ENCODE measurements around the gene C1orf167. TPM values are rescaled to one million over a fixed set of nuclear protein-coding genes. Genes with fewer than 3 reads are reported as not detected.

The C1orf167 gene
- total RNA-seq, 2 experiments from 2014 or later: not detected

DNA sequence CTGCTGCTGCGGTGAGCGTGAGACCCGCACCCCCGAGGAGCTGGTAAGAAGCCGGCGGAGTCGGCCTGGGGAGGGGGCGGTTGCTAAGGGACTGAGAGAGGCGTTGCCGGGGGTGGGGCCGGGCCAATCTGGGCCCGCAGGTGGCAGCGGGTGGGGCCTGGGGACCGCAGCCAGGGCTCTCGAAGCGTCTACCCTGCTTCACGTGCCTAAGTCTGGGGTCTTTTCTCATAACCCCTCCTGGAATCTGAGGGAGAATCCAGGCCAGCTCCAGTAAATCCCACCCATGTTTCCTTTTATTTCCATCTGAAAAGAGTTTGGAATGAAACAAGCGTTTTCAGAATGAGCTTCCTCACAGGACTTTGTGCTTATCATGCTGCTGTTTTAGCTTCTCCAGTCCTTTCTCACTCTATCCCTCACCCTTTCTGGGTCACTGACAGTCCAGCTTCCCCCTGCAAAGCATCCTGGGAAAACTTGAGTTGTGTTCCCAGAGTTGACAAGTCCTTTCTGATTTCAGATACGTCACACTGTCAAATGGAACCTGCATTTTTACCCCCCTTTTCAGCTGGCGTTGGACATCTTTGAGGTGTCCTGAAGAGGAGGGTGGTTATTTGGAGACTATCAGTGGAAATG lies 44.4 kb downstream of the C1orf167 start:
- Mint-ChIP-seq H3K9me3 (no peaks in the 10 kb centered on the region), H3K27me3 (no peaks in the 10 kb centered on the region), H3K4me3 (peak overlapping the region; percentile 99), H3K4me1 (peaks cover 51% of the 10 kb centered on the region), H3K27ac (peak overlapping the region; percentile 98), H3K36me3 (peaks cover 11% of the 10 kb centered on the region)
- DNase-seq (no peak), ATAC-seq (ENCODE audit: low read depth) (peak; percentile 29)
- POLR2A ChIA-PET: interaction anchor here (0.5 to 2.4 kb wide), 11 partner anchors 10 to 1618 kb away, joined by 3 to 67 read pairs (median 4); partner anchors contain the start of genes FBXO6 and MFN2

- H3K27ac Mint-ChIP-seq: peak overlapping the region; percentile 98
- DNase-seq (no peak), ATAC-seq (ENCODE audit: low read depth) (no peak)
- peaks cover 10% of the 10 kb centered on the region for H3K36me3 Mint-ChIP-seq
- H3K4me1 Mint-ChIP-seq: peaks cover 45% of the 10 kb centered on the region
- no peaks in the 10 kb centered on the region for H3K27me3 Mint-ChIP-seq
- H3K4me3 Mint-ChIP-seq: peak overlapping the region; percentile 99
- POLR2A ChIA-PET: interaction anchor here (1.1 to 2.4 kb wide), 7 partner anchors 11 to 173 kb away, joined by 3 to 67 read pairs (median 4); partner anchors contain the start of gene MFN2
- no peaks in the 10 kb centered on the region for H3K9me3 Mint-ChIP-seq
Measured at GRCh38 chr1:11807133-11807532, 45.1 kb downstream of the C1orf167 start.

- H3K4me1 Mint-ChIP-seq: peaks cover 12% of the 10 kb centered on the region
- POLR2A ChIA-PET: no interaction called here
- H3K27me3 Mint-ChIP-seq: no peaks in the 10 kb centered on the region
- ATAC-seq (ENCODE audit: low read depth) (no peak), DNase-seq (no peak)
- no peak overlapping the region for H3K4me3 Mint-ChIP-seq
- peaks cover 14% of the 10 kb centered on the region for H3K36me3 Mint-ChIP-seq
- H3K9me3 Mint-ChIP-seq: no peaks in the 10 kb centered on the region
- no peak overlapping the region for H3K27ac Mint-ChIP-seq
Measured at GRCh38 chr1:11813021-11813420, 51.0 kb downstream of the C1orf167 start.

DNA sequence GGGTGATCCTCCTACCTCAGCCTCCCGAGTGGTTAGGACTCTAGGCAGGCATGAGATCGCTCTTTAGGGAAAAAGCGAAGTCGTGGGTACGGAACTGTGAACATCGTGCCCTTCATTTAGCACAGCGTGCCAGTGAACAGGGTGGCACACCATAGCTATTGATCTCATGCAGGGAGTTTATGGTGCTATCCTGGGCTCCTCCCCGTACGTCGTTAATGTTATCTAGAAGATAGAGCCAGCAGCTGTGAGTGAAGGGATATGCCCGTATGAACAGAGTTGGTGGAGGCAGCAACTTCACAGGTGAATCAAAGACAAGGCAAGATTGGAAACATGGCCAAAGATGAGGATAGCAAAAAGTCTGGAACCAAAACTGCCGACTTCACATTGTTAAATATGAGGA lies 55.2 kb downstream of the C1orf167 start:
- Mint-ChIP-seq H3K4me1 (peaks cover 2% of the 10 kb centered on the region), H3K27me3 (no peaks in the 10 kb centered on the region), H3K27ac (no peak overlapping the region), H3K4me3 (no peak overlapping the region), H3K9me3 (no peaks in the 10 kb centered on the region), H3K36me3 (peaks cover 13% of the 10 kb centered on the region)
- POLR2A ChIA-PET: no interaction called here
- no peak for DNase-seq
- ATAC-seq (ENCODE audit: low read depth): no peak

- Mint-ChIP-seq H3K27ac (no peak overlapping the region), H3K9me3 (no peaks in the 10 kb centered on the region), H3K4me3 (no peak overlapping the region), H3K4me1 (no peaks in the 10 kb centered on the region), H3K36me3 (peaks cover 6% of the 10 kb centered on the region), H3K27me3 (no peaks in the 10 kb centered on the region)
- POLR2A ChIA-PET: interaction anchor here (0.6 kb wide), 1 partner anchor 85 kb away, joined by 3 read pairs; no protein-coding TSS in a partner anchor
- ATAC-seq (ENCODE audit: low read depth): no peak
- no peak for DNase-seq
Measured at GRCh38 chr1:11822091-11822490, 60.1 kb downstream of the C1orf167 start.

DNA sequence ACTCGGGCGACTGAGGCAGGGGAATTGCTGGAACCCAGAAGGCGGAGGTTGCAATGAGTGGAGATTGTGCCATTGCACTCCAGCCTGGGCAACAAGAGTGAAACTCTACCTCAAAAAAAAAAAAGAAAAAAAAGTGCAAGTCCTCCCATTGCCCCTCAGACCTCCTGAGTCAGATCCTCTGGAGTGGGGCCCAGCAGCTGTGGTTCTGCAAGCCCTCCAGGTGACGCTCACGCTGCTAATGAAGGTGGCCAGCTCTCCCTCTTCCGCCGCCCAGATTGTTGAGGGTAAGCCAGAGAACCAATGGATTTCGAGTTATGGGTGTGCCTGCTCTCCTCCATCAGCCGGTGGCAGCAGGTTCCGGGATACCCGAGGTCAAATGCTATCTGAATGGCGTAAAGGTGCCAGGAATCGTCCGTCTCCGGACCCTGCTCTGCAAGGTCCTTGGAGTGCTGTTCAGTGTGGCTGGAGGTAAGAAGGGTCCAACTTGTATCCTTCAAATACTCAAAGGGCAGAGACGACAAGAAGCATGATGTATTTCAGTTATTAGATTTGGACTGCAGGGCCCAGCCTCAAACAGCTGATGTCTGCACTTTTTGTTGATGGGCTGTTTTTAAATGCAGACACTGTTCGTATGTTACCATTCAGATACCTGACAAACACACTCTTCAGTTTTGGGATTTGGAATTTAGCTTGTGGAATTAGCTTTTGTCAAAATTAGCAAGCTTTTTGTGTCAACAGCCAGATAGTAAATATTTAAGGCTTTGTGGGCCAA lies 61.6 kb downstream of the C1orf167 start:
- H3K4me3 Mint-ChIP-seq: no peak overlapping the region
- H3K36me3 Mint-ChIP-seq: peaks cover 8% of the 10 kb centered on the region
- no peak overlapping the region for H3K27ac Mint-ChIP-seq
- no peak for ATAC-seq (ENCODE audit: low read depth)
- no peak for DNase-seq
- POLR2A ChIA-PET: interaction anchor here (0.8 kb wide), 1 partner anchor 86 kb away, joined by 3 read pairs; no protein-coding TSS in a partner anchor
- H3K27me3 Mint-ChIP-seq: no peaks in the 10 kb centered on the region
- H3K9me3 Mint-ChIP-seq: no peaks in the 10 kb centered on the region
- H3K4me1 Mint-ChIP-seq: no peaks in the 10 kb centered on the region

DNA sequence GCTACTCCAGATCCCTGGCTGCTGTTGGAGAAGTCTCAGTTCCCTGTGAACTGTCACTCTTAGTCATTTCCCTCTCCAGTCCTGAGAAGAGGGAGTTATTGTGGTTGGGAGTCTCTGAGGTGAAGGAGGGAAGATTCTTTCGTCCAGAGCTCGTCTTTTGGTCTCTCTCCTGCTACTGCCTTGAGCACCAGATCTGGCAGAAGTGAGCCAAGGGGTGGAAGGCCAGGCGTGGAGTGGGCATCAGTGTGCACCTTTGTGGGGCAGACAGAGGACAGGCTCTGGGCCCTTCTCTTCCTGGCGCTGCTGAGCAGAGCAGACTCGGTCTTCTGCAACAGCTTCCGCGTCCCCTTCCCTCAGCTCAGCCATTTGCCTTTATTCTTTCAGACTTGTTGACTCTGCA lies 63.1 kb downstream of the C1orf167 start:
- no peaks in the 10 kb centered on the region for H3K9me3 Mint-ChIP-seq
- no peak overlapping the region for H3K4me3 Mint-ChIP-seq
- H3K27me3 Mint-ChIP-seq: no peaks in the 10 kb centered on the region
- POLR2A ChIA-PET: no interaction called here
- no peaks in the 10 kb centered on the region for H3K4me1 Mint-ChIP-seq
- ATAC-seq (ENCODE audit: low read depth) (no peak), DNase-seq (no peak)
- peaks cover 5% of the 10 kb centered on the region for H3K36me3 Mint-ChIP-seq
- H3K27ac Mint-ChIP-seq: no peak overlapping the region

GRCh38 chr1:11826946-11827345 lies 65.0 kb downstream of the C1orf167 start:
- no peaks in the 10 kb centered on the region for H3K4me1 Mint-ChIP-seq
- H3K27me3 Mint-ChIP-seq: no peaks in the 10 kb centered on the region
- DNase-seq (no peak), ATAC-seq (ENCODE audit: low read depth) (no peak)
- H3K4me3 Mint-ChIP-seq: no peak overlapping the region
- no peaks in the 10 kb centered on the region for H3K9me3 Mint-ChIP-seq
- peaks cover 5% of the 10 kb centered on the region for H3K36me3 Mint-ChIP-seq
- POLR2A ChIA-PET: interaction anchor here (0.6 kb wide), 1 partner anchor 1242 kb away, joined by 3 read pairs; no protein-coding TSS in a partner anchor
- H3K27ac Mint-ChIP-seq: no peak overlapping the region

DNA sequence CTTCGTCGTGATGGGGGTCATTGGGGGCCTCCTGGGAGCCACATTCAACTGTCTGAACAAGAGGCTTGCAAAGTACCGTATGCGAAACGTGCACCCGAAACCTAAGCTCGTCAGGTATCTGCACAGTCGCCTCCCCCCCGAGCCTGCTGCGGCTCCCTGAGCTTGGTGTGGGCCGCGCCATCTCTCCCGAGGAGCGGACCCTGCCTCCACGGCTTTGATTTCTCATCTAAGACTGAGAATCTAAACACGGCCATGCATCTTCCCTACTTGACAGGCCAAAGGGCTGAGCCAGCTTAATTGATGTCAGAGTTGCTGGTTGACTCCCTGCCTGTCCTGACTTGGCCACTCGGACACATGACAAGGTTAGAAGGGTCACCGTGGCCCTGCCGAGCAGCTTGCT lies 66.5 kb downstream of the C1orf167 start:
- ATAC-seq (ENCODE audit: low read depth): no peak

DNA sequence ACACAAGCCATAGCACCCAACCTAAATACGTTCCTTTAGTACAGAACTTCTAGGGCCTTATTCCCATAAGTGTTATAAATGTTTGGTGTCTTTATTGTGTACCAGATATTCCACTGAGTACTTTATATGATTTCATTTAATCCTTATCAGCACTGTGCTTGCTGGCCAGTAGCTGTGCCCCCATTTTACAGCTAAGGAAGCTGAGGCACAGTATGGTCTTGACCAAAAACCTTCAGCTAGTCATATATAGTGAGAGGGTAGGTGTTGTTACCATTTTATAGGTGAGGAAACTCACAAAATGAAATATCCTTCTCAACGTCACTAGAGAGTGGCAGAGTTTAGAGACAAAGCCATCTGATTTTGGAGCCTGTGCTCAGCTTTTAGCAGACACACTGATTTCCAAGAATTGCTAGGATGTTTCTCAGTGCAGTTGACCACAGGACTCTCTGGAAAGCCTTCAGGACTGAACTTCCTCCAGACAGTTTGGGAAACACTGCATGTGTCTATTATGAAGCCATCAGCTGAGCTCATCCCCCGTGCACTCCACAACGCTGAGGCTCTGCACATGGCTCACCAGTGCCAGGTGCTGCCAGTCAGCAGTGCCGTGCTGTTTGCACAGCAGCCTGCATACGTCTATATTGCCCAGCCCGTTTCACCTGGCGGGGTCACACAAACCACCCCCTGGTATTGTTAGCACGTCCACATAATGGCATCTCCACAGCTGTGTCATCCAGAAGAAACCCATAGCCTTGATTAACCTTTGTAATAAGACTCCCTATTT lies 70.1 kb downstream of the C1orf167 start:
- ATAC-seq (ENCODE audit: low read depth): no peak
- POLR2A ChIA-PET: no interaction called here
- no peak overlapping the region for H3K27ac Mint-ChIP-seq
- no peaks in the 10 kb centered on the region for H3K27me3 Mint-ChIP-seq
- H3K4me1 Mint-ChIP-seq: no peaks in the 10 kb centered on the region
- H3K4me3 Mint-ChIP-seq: no peak overlapping the region
- H3K9me3 Mint-ChIP-seq: no peaks in the 10 kb centered on the region
- DNase-seq: no peak
- H3K36me3 Mint-ChIP-seq: peaks cover 10% of the 10 kb centered on the region

More for the DNA sequence above, 66.5 kb downstream of the C1orf167 start:
- POLR2A ChIA-PET: no interaction called here
- Mint-ChIP-seq H3K36me3 (peaks cover 5% of the 10 kb centered on the region), H3K27ac (no peak overlapping the region), H3K4me3 (no peak overlapping the region), H3K9me3 (no peaks in the 10 kb centered on the region), H3K27me3 (no peaks in the 10 kb centered on the region), H3K4me1 (no peaks in the 10 kb centered on the region)
- DNase-seq: no peak

DNA sequence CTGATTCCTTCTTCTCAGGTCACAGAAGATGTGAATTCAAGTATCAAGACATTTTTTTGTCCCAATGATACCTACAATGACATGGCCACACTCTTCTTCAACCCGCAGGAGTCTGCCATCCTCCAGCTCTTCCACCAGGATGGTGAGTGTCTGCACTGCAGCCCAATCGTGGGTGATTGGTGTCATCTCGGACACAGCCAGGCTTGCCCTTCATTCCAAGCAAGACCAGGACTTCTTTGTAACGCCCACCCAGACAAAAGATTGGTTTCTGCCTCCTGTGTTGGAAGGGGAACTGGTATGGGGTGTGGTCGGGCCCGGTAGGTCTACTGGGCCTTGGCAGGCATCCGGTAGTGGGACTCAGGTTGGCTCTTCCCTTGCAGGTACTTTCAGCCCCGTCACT lies 71.5 kb downstream of the C1orf167 start:
- Mint-ChIP-seq H3K9me3 (no peaks in the 10 kb centered on the region), H3K4me1 (peaks cover under 1% of the 10 kb centered on the region), H3K36me3 (peaks cover 6% of the 10 kb centered on the region), H3K4me3 (no peak overlapping the region), H3K27ac (no peak overlapping the region), H3K27me3 (no peaks in the 10 kb centered on the region)
- DNase-seq: no peak
- no peak for ATAC-seq (ENCODE audit: low read depth)
- POLR2A ChIA-PET: no interaction called here

- no peak for ATAC-seq (ENCODE audit: low read depth)
- H3K4me3 Mint-ChIP-seq: no peak overlapping the region
- peaks cover 10% of the 10 kb centered on the region for H3K36me3 Mint-ChIP-seq
- no peak for DNase-seq
- POLR2A ChIA-PET: no interaction called here
- no peaks in the 10 kb centered on the region for H3K27me3 Mint-ChIP-seq
- H3K9me3 Mint-ChIP-seq: no peaks in the 10 kb centered on the region
- peaks cover 5% of the 10 kb centered on the region for H3K4me1 Mint-ChIP-seq
- H3K27ac Mint-ChIP-seq: no peak overlapping the region
Measured at GRCh38 chr1:11833900-11834299, 71.9 kb downstream of the C1orf167 start.

DNA sequence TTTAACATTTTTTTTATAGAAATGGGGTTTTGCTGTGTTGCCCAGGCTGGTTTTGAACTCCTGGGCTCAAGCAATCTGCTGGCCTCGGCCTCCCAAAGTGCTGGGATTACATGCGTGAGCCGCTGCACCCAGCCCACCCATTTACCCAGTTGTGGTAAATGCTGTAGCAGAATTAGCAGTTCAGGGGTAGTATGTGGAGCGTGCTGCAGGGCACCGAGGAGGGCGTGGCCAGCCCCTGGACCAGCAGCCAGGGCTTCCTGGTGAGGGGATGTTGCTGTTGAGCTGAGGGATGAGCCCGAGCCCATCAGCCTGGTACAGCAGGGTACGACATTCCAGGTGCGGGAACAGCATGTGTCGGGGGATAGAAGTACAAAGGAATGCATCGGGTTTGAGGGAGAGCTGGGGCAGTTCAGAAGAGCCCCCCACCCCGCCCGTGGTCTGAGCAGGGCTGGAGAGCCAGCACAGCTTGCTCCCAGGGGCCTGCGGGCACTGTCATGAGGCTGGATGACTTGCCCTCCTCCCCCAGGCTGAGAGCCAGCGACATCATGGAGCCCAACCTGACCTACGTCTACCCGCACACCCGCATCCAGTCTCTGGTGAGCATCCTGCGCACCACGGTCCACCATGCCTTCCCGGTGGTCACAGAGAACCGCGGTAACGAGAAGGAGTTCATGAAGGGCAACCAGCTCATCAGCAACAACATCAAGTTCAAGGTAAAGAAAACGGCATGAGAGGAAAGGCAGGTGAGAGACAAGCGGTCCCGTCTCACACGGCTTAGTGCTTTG lies 73.6 kb downstream of the C1orf167 start:
- no peak overlapping the region for H3K4me3 Mint-ChIP-seq

More for the DNA sequence above, 73.6 kb downstream of the C1orf167 start:
- POLR2A ChIA-PET: interaction anchor here (7.3 kb wide), 1 partner anchor 73 kb away, joined by 84 read pairs; no protein-coding TSS in a partner anchor
- H3K36me3 Mint-ChIP-seq: peaks cover 10% of the 10 kb centered on the region
- no peaks in the 10 kb centered on the region for H3K27me3 Mint-ChIP-seq
- ATAC-seq (ENCODE audit: low read depth) (no peak), DNase-seq (no peak)
- H3K27ac Mint-ChIP-seq: no peak overlapping the region
- H3K4me1 Mint-ChIP-seq: peaks cover 7% of the 10 kb centered on the region
- H3K9me3 Mint-ChIP-seq: no peaks in the 10 kb centered on the region

Data from activated naive CD8-positive, alpha-beta T cell treated with anti-CD3 and anti-CD28 coated beads, Interleukin-2, amount 10 ng/mL, durations not matched to agents 7 days and 5 days (primary cell).